Loucy (cell line): ENCODE results near the gene LDLRAD4.

Experiments used
- H2AFZ ChIP-seq: fragments of 200-600 bp; sonication (generic); 2 replicates; pipeline ENCODE4 v1.6.0; 2016; ENCODE audit warnings: antibody characterized with exemption, mild to moderate bottlenecking, low read length, moderate library complexity
- H3F3A ChIP-seq: fragments of 200-600 bp; 2 replicates; pipeline ENCODE4 v1.6.0; 2016; ENCODE audit warnings: antibody characterized with exemption, low read depth, mild to moderate bottlenecking
- H3K27me3 ChIP-seq: fragments of 200-600 bp; sonication (generic); 2 replicates; pipeline ENCODE4 v1.6.1; 2014; ENCODE audit warnings: low read length, mild to moderate bottlenecking; ENCODE audit not compliant: insufficient read depth, poor library complexity, severe bottlenecking
- H3K36me3 ChIP-seq: fragments of 200-600 bp; sonication (generic); 2 replicates; pipeline ENCODE4 v1.6.1; 2016; ENCODE audit warnings: low read length; ENCODE audit not compliant: insufficient read depth
- H3K4me1 ChIP-seq: fragments of 200-600 bp; sonication (generic); 2 replicates; pipeline ENCODE4 v1.5.1; 2014; ENCODE audit warnings: low read length, mild to moderate bottlenecking; ENCODE audit not compliant: insufficient read depth, poor library complexity, severe bottlenecking
- H3K4me2 ChIP-seq: fragments of 200-600 bp; sonication (generic); 2 replicates; pipeline ENCODE4 v1.6.0; 2014; ENCODE audit warnings: antibody characterized with exemption, low read length, low read depth, mild to moderate bottlenecking; ENCODE audit not compliant: poor library complexity, severe bottlenecking
- H3K4me3 ChIP-seq: fragments of 200-600 bp; sonication (generic); 2 replicates; pipeline ENCODE4 v1.5.1; 2014; ENCODE audit warnings: low read length, mild to moderate bottlenecking, mixed read lengths; ENCODE audit not compliant: poor library complexity, severe bottlenecking
- H3K79me2 ChIP-seq: fragments of 200-600 bp; sonication (generic); 2 replicates; pipeline ENCODE4 v1.6.1; 2014; ENCODE audit warnings: low read length; ENCODE audit not compliant: insufficient read depth
- H3K9ac ChIP-seq: fragments of 200-600 bp; sonication (generic); 2 replicates; pipeline ENCODE4 v1.6.0; 2014; ENCODE audit warnings: mild to moderate bottlenecking, low read depth, low read length, moderate library complexity; ENCODE audit not compliant: poor library complexity, severe bottlenecking
- H3K9me2 ChIP-seq: fragments of 200-600 bp; sonication (generic); replicated peaks from 2 replicates; pipeline ENCODE4 v1.6.1; 2016; ENCODE audit warnings: low read depth, low read length, mixed read lengths
- H3K9me3 ChIP-seq: fragments of 200-600 bp; sonication (generic); 2 replicates; pipeline ENCODE4 v1.6.1; 2014; ENCODE audit warnings: mild to moderate bottlenecking, antibody characterized with exemption, low read length, low read depth; ENCODE audit not compliant: insufficient read depth
- H4K20me1 ChIP-seq: fragments of 200-600 bp; sonication (generic); 2 replicates; pipeline ENCODE4 v1.6.0; 2014; ENCODE audit warnings: antibody characterized with exemption, low read length, mild to moderate bottlenecking; ENCODE audit not compliant: insufficient read depth, poor library complexity, severe bottlenecking
- EZH2phosphoT487 ChIP-seq: fragments of 200-600 bp; IDR thresholded peaks from 2 replicates; pipeline ENCODE4 v1.6.1; 2018; ENCODE audit warnings: antibody characterized with exemption, mild to moderate bottlenecking, moderate library complexity, borderline replicate concordance
- TF ChIP-seq, protein P1 (sequence below): fragments of 200-600 bp; sonication (generic); conservative IDR thresholded peaks from 2 replicates; pipeline ENCODE4 v1.5.1; 2014; ENCODE audit warnings: mild to moderate bottlenecking, antibody characterized with exemption, low read length

Gene LDLRAD4

DNA sequence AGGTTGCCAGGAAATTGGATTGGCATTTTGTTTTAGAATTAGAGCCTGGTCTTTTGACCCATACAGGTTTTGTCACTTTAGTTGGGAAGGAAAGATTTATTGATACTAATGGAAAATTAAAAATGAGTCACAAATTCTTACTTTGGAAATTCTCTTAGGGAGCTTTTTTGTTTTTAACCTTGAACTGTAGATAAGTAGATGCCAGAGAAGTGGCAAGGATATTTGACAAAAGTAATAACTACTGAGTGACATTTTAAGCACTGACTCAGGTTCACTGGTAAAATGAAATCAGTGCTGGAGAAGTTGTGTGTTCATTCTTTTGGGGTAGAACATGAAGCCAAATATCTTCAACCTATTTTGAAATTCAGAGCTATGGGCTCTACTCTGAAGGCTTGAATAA, 56.5 kb downstream of the LDLRAD4 start:
- Histone ChIP-seq H3K4me2 (no peak overlapping the region), H3K9ac (no peak overlapping the region), H3K9me2 (no peaks in the 10 kb centered on the region), H3K79me2 (peaks cover 28% of the 10 kb centered on the region; the same call in 1 of the 2 replicates), H4K20me1 (no peaks in the 10 kb centered on the region), H3F3A (no peaks in the 10 kb centered on the region), H3K27me3 (no peaks in the 10 kb centered on the region), H3K36me3 (peaks cover 17% of the 10 kb centered on the region; the same call in 1 of the 2 replicates), H3K9me3 (no peaks in the 10 kb centered on the region), H3K4me3 (no peak overlapping the region), H3K4me1 (no peaks in the 10 kb centered on the region), H2AFZ (no peak overlapping the region)
- TF ChIP-seq, protein P1, sequence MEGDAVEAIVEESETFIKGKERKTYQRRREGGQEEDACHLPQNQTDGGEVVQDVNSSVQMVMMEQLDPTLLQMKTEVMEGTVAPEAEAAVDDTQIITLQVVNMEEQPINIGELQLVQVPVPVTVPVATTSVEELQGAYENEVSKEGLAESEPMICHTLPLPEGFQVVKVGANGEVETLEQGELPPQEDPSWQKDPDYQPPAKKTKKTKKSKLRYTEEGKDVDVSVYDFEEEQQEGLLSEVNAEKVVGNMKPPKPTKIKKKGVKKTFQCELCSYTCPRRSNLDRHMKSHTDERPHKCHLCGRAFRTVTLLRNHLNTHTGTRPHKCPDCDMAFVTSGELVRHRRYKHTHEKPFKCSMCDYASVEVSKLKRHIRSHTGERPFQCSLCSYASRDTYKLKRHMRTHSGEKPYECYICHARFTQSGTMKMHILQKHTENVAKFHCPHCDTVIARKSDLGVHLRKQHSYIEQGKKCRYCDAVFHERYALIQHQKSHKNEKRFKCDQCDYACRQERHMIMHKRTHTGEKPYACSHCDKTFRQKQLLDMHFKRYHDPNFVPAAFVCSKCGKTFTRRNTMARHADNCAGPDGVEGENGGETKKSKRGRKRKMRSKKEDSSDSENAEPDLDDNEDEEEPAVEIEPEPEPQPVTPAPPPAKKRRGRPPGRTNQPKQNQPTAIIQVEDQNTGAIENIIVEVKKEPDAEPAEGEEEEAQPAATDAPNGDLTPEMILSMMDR, result no peak
- no peak for TF ChIP-seq EZH2phosphoT487

DNA sequence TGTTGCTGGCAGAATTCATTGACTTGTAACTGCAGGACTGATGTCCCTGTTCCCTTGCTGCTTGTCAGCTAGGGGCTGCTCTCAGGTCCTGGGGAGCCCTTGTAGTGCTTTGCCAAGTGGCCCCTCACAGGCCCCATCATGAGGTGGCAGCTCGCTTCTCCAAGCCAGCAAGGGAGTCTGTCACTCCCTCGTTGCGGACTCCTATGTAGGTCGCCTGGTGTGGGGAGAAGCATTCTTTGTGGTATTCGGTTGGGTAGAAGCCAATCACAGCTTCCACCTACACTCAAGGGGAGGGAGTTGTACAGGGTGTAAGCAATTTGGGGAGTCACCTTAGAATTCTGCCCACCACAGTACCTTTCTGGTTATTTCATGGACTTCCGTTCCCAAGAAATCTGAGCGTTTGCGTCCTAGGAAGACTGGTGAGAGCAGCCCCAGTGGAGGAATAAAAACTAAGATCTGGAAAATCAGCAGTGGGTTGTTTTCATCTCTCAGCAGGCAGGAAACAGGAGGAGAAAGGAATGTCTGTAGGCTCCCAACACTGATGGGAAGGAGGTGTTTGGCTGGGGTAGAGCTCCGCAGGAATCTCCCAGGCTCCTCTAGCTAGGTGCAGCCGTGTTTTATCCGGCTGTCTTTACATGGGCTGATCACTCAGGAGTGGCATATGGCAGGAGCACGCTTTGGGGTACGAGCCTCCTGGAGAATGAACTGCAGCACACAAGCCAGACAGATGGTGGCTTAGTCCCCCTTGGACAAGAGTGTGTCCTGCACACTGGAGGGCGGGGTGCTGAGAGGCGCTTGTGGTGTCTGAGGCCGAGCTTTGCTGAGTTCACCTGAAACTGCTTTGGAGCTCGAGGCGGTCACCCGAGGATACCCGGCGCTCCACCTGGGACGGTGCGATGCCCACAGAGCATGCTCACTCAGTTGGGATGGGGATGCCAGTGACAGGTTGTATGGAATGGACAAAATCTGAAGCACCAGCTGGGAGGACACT, 58.3 kb downstream of the LDLRAD4 start:
- no peak overlapping the region for H3K4me2 ChIP-seq
- no peaks in the 10 kb centered on the region for H3K9me2 ChIP-seq
- H2AFZ ChIP-seq, result no peak overlapping the region
- H3F3A ChIP-seq, result no peaks in the 10 kb centered on the region
- peaks cover 28% of the 10 kb centered on the region; the same call in 1 of the 2 replicates for H3K36me3 ChIP-seq
- no peaks in the 10 kb centered on the region for H3K9me3 ChIP-seq
- no peak overlapping the region for H3K4me3 ChIP-seq
- peaks cover 17% of the 10 kb centered on the region; the same call in 1 of the 2 replicates for H3K79me2 ChIP-seq
- H3K4me1 ChIP-seq, result no peaks in the 10 kb centered on the region
- no peak overlapping the region for H3K9ac ChIP-seq
- TF ChIP-seq EZH2phosphoT487, result no peak
- TF ChIP-seq, protein P1, result no peak
- no peaks in the 10 kb centered on the region for H3K27me3 ChIP-seq
- no peaks in the 10 kb centered on the region for H4K20me1 ChIP-seq

- Histone ChIP-seq H3K9me3 (no peaks in the 10 kb centered on the region), H3K4me3 (no peak overlapping the region), H3K9ac (no peak overlapping the region), H3K36me3 (peaks cover 31% of the 10 kb centered on the region; the same call in 1 of the 2 replicates), H3K79me2 (peaks cover 17% of the 10 kb centered on the region; the same call in 1 of the 2 replicates), H3F3A (no peaks in the 10 kb centered on the region), H4K20me1 (no peaks in the 10 kb centered on the region), H3K4me2 (no peak overlapping the region), H3K27me3 (no peaks in the 10 kb centered on the region), H3K4me1 (no peaks in the 10 kb centered on the region), H3K9me2 (no peaks in the 10 kb centered on the region), H2AFZ (no peak overlapping the region)
- no peak for TF ChIP-seq EZH2phosphoT487
- TF ChIP-seq, protein P1, result no peak
These were observed 59.6 kb downstream of the LDLRAD4 start for GRCh38 chr18:13278062-13278630.
